CD4-positive, alpha-beta T cell treated with Interferon alpha-2 for 1 hour (primary cell): ENCODE results near the gene ARHGAP5.
A peak's percentile ranks its signal among the peaks of the same experiment; 100 is the strongest.

ENCODE experiments used
- DNase-seq, 2 donors: peaks; one replicate each; pipeline ENCODE4 v3.0.0-alpha.2; 2020 to 2022

The ARHGAP5 gene

DNA sequence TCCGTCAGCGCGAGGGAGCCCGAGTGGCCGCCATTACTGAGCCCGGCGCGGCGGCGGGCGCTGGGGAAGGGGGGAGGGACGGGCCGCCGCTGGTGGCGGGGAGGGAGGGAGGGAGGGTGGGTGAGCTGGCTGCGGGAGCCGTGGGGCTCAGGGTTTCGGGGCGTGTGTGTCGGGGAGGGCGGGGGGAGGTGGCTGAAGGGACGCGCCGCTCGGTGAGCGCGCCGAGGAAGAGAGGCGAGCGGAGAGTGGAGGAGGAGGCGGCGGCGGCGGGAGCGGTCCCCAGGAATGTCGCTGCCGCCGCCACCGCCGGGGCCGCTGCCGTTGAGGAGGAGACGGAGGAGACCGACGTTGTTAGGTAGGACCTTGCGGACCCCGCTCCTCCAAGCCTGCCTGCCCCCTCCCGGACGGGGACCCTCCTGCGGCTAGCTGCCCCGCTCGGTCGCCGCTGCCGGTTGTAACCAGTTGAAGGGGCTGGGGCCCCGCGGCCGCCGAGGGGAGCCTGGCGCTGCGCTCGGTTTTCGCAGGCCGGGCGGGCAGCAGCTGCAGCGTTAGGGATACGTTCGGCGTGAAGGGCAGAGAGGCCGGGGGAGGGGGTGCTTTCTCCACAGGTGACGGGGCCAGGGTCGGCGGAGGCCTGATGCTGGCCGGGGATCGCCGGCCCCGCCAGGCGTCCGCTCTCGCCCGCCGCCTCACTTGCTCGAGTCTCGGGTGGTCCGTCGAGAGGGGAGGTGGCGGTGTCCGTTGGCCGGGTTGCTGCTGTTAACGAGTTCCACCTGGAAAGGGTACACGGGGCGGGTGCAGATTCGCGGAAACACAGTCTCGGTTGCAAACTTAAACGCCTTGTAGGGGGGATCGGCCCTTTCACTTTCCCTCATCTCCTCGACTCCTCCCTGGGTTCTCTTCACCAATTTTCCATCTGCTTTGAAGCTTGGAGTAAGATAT lies at the start of gene ARHGAP5:
Gene ARHGAP5, plus strand, starts transcription at position 224 of the 942 bp plus-strand sequence. CDS start 13,366 bp downstream, outside the sequence.
- peak; percentile 70 to 84 for DNase-seq

GRCh38 chr14:32028599-32028998 lies 48.5 kb upstream of the ARHGAP5 start:
- no peak for DNase-seq

- no peak for DNase-seq
Measured at GRCh38 chr14:32033543-32033942, 43.6 kb upstream of the ARHGAP5 start.

- DNase-seq = no peak
Measured at GRCh38 chr14:32038876-32039275, 38.2 kb upstream of the ARHGAP5 start.

DNA sequence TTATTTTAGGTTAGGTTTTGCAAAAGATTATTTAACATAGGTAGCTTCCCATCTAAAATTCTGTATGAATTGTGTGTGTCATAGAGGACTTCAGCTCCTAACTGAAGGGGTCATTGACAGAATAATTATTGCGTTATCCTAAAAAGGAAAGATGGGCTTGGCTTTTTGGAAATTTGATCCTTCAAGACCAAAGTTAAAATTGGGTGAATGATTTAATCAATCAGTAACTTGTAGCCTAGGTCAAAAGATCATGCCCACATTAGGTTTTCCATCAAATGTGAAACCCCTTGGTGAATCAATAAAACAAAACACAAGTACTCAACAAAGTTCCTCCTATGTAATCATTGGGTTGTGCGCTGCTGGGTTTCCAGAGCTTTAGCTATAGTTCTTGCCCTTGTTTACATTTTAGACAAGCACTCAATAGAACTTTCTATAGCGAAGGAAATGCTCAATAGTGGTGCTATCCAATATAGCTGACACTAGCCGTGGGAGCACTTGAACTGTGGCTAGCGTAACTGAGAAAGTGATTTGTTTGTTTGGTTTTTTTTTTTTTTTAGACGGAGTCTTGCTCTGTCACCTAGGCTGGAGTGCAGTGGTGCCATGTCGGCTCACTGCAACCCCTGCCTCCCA lies 37.6 kb upstream of the ARHGAP5 start:
- DNase-seq = no peak

DNA sequence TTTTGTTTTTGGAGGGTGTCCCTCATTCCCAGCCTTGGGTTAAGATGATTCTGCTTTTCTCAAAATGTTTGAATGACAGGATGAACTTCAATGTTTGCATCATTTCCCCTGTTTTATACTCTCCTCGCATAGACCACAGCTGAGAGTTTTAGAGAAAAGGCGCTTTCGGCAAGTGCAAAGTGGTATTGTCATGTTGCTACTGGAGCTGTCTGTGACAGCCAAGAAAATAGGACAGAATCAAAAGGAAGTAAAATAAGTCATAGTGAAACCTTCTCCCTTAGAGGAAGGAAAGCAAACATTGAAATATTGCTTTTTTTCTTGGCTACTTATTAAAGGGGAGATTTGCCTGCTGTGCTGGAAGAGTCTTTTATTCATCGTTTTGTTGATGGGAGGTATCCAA lies 33.5 kb upstream of the ARHGAP5 start:
- DNase-seq = peak in 1 of 2 donors; percentile 0

DNA sequence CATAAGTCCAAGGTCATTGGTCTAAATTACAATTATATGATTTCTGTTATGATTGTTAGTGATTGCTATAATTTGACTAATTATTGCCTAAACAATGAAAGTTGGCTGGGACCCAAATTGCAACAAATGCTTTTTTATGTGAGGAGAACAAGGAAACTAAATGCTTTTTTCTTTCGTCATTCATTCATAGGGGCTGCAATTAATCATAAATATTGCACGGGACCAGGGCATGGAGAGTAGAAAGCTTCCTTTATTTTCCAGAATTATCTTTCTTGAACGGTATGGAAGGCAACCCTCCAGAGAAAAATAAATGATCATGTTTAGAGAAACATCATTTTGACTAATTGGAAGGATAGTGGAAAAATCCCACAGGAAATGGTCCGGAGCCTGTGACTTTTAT lies 32.6 kb upstream of the ARHGAP5 start:
- no peak for DNase-seq

GRCh38 chr14:32047791-32048190 lies 29.3 kb upstream of the ARHGAP5 start:
- no peak for DNase-seq

GRCh38 chr14:32049361-32050088 lies 27.6 kb upstream of the ARHGAP5 start:
- no peak for DNase-seq

DNA sequence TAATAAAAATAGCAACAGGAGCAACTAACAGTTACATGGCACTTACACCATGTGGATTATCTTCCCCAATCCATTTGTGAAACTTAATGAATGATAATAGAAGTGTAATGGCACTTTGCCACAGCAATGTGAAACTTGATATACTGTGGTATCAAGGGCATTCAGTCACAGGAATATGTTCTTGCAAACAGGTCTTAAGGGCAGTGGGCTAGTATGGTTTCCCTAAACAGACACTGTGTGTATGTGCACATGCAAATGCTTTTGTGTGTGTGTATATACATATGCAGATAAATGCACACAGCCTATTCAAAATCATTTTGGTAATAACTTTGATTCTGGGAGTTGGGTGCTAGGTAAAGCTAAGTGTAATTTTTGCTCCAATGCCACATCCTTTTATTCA lies 26.2 kb upstream of the ARHGAP5 start:
- no peak for DNase-seq

DNA sequence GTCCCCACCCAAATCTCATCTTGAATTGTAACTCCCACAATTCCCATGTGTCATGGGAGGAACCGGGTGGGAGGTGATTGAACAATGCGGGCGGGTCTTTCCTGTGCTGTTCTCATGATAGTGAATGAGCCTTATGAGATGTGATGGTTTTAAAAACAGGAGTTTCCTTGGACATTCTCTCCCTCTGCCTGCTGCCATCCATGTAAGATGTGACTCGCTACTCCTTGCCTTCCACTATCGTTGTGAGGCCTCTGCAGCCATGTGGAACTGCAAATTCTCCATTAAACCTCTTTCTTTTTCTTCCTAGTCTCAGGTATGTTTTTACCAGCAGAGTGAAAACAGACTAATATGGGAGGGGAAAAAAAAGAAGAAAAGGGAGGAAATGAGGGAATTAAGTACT lies 22.6 kb upstream of the ARHGAP5 start:
- no peak for DNase-seq

DNA sequence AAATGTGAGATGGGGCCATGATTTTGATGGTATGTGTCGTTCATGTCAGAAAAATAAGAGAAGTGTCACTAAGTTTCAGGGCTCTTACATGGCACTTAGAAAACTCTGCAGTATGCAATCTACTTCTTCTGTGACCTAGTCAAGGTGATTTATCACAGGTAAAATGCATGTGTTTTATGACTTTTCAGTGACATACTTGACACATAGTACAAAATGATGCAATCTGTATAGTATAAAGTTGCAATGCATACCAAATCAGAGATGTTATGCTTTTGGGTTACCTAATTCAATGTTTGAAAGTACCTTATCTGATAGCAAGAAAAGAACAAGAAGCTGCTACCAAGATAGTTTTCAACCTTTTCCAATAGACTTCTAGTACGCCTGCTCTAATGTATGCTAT lies 21.9 kb upstream of the ARHGAP5 start:
- no peak for DNase-seq

GRCh38 chr14:32059702-32060101 lies 17.4 kb upstream of the ARHGAP5 start:
- no peak for DNase-seq

- no peak for DNase-seq
Measured at GRCh38 chr14:32064931-32065330, 12.2 kb upstream of the ARHGAP5 start.

DNA sequence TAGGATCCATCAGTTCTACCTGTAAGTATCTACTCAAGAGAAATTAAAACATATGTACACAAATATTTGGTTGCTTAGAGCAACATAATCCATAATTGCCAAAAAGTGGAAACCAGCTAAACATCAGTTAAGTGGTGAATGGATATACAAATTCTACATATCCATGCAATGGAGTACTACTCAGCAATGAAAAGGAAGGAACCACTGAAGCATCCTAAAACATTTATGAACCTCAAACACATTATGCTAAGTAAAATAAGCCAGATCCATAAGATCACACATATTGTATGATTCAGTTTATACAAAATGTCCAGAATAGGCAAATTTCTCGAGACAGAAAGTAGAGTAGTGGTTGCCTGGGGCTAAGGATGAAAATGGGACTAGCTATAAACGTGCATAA lies 8.4 kb upstream of the ARHGAP5 start:
- DNase-seq = no peak

GRCh38 chr14:32070282-32070681 lies 6.8 kb upstream of the ARHGAP5 start:
- DNase-seq = no peak

DNA sequence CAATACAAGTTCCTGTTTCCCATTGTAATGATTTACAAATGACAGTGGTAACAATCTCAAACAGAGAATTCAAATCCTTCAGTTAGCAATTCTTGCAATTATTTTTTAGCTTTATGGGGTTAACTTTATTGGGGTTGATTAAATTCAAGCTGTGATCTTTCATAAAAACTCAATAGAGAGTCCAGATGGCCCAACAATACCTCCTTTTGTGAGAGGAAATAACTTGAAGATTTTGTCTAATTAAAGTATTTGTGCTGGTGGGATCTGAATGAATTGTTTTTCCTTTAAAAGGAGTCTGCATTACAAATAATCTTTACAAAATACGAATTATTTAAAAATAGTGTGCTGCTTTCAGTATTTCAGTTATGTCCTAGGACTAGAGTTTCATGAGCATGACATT lies 4.4 kb upstream of the ARHGAP5 start:
- DNase-seq = no peak

GRCh38 chr14:32073537-32074189 lies 3.4 kb upstream of the ARHGAP5 start:
- DNase-seq = peak; percentile 69 to 86

- DNase-seq = no peak
Measured at GRCh38 chr14:32074887-32075572, 2.1 kb upstream of the ARHGAP5 start.

DNA sequence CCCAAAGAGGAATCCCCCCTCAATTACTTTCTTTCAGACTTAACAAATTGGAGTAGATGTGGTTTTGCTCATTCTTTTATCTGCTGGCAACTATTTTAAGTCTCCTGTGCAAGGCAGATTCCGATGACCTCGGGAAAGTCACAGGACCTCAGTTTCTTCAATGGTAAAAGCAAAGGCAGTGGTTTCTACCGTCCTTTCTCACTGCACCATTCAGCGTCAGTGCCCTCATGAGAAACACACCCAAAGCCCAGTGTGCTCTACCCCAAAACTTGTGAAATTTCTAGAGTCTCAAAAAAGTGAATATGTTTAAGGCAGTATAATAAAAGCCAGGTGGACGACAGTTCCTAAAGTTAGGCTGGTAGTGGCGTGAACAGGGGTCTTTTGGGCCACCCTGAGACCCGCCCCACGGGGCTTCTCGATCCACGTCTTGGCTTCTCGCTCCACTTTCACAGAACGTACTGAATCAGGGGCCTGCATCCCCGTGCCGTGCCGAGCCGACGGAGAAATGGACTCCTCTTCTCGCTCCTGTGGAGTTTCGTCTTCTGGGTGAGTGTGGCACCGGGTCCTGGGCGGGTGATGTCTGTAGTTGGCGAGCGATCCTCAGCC lies 1.3 kb upstream of the ARHGAP5 start:
- DNase-seq = peak in 1 of 2 donors; percentile 2

- DNase-seq = peak in 1 of 2 donors; percentile 73
Measured at GRCh38 chr14:32076278-32077080, 625 bp upstream of the ARHGAP5 start.
